LNCAP (cell line): ENCODE measurements around the gene PLCB4.

Experiments
- TF ChIP-seq, protein P1 (sequence below): fragments of 450-650 bp; IDR thresholded peaks from 2 replicates; pipeline ENCODE4 v1.5.1; 2017; ENCODE audit warnings: mild to moderate bottlenecking

Gene PLCB4

DNA sequence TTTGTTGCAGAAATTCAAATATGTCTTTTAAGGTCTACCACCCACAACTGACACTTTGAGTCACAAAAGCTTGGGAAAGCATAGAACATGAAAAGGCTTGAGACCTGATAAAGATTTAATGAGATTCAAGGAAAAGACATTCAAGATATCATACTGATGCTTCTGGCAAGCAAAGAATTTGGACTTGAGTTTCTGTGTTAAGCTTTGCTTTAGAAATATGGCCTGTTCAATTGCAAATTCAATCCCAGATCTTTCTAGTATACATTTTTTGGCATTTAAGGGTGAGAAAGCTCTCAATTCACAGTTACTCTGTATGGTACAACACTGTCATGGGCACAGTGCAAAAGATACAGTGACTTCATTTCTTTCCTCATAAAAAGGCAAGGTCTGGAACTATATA, 406.6 kb downstream of the PLCB4 start:
- TF ChIP-seq, protein P1, sequence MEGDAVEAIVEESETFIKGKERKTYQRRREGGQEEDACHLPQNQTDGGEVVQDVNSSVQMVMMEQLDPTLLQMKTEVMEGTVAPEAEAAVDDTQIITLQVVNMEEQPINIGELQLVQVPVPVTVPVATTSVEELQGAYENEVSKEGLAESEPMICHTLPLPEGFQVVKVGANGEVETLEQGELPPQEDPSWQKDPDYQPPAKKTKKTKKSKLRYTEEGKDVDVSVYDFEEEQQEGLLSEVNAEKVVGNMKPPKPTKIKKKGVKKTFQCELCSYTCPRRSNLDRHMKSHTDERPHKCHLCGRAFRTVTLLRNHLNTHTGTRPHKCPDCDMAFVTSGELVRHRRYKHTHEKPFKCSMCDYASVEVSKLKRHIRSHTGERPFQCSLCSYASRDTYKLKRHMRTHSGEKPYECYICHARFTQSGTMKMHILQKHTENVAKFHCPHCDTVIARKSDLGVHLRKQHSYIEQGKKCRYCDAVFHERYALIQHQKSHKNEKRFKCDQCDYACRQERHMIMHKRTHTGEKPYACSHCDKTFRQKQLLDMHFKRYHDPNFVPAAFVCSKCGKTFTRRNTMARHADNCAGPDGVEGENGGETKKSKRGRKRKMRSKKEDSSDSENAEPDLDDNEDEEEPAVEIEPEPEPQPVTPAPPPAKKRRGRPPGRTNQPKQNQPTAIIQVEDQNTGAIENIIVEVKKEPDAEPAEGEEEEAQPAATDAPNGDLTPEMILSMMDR: no peak

DNA sequence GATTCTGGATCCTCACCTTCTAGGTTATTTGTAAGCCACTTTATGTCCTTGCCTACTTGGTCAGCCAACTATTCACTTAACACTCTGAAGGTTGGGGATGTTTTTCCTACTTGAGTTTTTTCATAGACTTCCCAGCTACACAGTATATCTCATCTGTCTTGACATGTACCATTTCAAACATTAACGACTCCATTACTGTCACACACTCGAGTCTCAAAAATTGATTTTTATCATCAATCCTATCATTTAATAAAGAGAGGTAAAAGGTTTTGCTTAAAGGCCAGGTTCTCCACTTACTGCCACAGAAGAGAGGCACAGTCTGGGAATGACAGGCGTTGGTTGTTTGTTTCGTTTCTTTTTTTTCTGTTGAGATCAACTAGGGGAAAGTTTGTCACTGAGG, 407.3 kb downstream of the PLCB4 start:
- TF ChIP-seq, protein P1: no peak

DNA sequence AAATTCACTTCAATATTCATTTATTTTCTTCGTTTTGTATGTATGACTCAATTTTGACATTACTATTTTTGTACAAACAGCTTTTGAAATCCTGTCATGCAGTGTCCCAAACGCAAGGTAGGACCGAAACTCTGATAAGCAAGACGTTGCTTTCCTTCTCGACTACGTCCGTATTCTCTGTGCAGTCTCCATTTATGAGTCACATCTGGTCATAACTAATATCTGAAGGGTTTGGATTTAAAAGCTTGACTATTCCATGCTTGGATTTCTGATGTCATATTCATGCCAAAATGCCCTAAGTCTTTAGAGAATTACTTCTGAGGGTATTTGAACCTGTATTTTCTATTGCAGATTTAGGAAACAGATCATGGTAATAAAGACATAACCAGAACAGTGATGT, 407.8 kb downstream of the PLCB4 start:
- TF ChIP-seq, protein P1: no peak

DNA sequence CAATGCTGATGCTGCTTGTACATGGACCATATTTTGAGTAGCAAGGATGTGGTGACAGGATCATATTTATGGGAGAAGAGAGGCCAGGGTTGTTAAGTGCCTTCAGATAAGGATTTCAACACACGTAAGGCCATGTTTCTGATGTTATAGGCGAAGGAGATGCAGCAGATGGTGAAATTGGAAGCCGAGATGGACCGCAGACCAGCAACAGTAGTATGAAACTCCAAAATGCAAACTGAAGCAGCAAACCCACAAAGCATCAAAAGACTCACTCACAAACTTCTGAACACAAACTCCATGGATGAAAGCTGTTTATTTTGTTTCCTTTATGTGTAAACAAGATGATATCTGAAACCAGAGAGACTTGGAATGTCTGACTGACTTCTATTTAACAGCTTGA, 409.9 kb downstream of the PLCB4 start:
- TF ChIP-seq, protein P1: no peak

DNA sequence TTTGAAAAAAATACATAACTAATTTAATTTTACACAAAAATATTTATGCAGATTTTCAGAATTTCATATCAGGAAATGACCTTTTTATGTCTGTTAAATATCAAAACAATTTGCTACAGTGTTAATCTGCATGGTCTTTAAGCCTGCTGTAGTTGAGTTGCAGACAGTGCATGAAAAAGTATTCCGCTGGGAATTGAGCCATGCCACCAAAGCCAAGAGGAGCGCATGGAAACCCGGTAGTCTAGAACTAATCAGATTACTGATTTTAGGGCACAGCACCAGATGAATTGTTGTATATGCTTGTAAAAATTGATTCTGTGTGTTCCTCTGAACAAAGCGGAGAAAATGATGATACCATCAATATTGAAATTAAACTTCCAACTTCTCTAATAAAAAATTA, 411.2 kb downstream of the PLCB4 start:
- TF ChIP-seq, protein P1: no peak

DNA sequence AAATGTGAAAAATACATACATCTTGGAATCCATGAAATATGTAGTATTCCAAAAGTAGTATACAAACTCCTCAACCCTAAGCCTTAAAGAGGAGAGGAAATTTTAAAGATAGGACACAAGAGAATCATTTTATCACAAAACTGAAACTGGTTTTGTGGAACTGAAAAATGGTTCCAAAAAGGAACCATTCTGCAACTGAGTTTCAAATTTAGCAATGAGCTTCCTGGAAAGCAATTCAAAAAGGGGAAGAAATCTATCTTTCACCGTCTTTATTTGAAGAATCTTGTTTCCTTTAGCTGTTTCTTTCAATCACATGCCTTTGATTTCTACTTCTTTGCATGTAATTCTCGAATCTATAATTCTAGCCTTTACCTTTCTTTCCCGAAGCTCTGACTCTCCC, 413.3 kb downstream of the PLCB4 start:
- TF ChIP-seq, protein P1: no peak

DNA sequence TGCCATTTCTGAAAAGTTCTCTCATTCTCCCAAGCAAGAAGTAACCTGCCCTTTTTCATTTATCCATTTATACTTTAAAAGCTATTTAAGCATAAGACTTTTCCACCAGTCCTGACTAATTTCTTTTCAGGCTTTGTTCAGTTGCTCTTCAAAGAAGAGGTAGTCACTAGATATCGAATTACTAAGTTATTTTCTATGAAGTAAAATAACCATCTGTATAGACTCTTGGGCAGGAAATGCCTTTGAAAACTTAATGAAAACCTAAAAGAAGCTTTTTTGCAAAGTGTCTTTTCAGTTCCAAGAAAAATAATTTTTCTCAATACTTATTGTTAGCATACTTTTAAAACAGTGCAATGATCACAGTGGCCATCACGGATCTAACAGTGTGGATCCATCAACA, 414.2 kb downstream of the PLCB4 start:
- TF ChIP-seq, protein P1: no peak

DNA sequence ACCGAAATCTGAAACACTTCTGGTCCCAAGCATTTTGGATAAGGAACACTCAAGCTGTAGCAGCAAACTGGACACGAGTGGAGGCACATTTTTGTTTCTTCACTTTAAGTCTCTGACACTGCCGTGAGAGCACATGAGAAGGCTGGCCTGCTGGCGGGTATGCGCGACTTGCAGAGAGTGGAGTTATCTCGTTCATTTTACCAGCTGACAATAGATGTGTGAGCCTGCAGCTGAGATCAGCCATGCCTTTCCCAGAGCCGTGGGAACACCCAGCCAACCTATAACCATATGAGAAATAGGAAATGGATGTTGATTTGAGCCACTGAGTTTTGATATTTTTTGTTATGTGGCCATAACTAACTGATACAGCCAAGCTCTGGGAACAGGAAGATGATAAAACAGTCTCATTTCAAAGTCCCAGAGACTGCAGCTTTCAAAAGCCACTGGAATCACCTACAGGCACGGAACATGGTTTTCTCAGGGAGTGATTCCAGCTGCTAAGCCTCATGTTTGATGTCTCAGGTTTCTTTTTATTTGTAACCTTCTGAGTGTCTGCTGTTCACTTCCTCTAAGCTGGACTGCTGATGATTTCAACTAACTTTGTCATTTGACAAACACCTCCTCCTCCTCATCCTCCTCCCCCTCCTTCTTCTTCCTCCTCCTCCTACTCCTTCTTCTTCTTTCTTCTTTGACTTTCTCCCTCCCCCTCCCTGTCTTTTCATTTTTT, 416.9 kb downstream of the PLCB4 start:
- TF ChIP-seq, protein P1: no peak
